Stimulated activated naive CD8-positive, alpha-beta T cell treated with anti-CD3 and anti-CD28 coated beads, Interleukin-15, amount 100 ng/mL, for 72 hours (primary cell): ENCODE measurements around the gene KAT7.

Source experiments
- ATAC-seq: fragments of 150-1000 bp; cut with Tn5 transposase; 2 replicates; pipeline ENCODE4 v1.10.0; 2021; ENCODE audit warnings: mild to moderate bottlenecking, moderate library complexity
- DNase-seq, 2 donors: peaks; one replicate each; pipeline ENCODE4 v3.0.0; 2021 to 2022
- H3K27ac Mint-ChIP-seq, 2 donors: one replicate each; pipeline ENCODE4 v1.8.0; 2022; ENCODE audit warnings: mild to moderate bottlenecking in 2 of 2, mixed read lengths in 2 of 2, moderate library complexity in 2 of 2
- H3K27me3 Mint-ChIP-seq: one replicate; pipeline ENCODE4 v1.8.0; 2022; ENCODE audit warnings: mixed read lengths
- H3K4me1 Mint-ChIP-seq: one replicate; pipeline ENCODE4 v1.8.0; 2022; ENCODE audit warnings: mild to moderate bottlenecking, mixed read lengths
- H3K4me3 Mint-ChIP-seq, 2 donors: one replicate each; pipeline ENCODE4 v1.8.0; 2022; ENCODE audit warnings: mild to moderate bottlenecking in 2 of 2, mixed read lengths in 2 of 2, moderate library complexity in 1 of 2
- H3K9me3 Mint-ChIP-seq, 2 donors: one replicate each; pipeline ENCODE4 v1.8.0; 2022; ENCODE audit warnings: mixed read lengths in 2 of 2

Gene KAT7

DNA sequence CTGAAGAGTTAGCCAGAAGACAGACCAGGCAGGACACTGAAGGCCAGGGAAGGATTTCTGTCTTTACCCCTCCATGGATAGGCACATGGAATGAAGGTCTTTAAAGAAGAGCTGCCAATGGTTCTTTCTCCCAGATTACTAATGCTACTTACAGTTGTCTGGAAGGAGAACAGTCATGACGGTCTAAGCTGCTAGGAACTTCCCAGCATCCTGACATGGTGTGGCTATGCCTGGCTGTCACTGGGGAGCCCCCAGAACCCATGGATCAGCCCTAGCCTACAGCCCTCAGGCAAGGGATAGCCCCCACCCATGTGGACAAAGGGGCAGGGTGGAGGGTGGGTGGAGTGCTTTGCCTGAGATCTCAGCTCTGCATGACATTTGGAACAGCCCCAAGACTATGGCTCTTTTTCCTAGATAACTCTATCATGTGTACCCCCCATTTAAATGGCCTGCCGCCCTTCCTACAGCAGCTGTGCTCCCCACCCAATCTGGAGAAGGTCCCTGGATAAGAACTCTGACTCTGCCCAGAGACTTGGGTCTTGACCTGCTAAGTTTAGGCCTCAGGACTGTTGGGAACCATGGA, 9.2 kb upstream of the KAT7 start:
- Mint-ChIP-seq H3K9me3 (no peaks in the 10 kb centered on the region), H3K4me1 (peaks cover 6% of the 10 kb centered on the region)

DNA sequence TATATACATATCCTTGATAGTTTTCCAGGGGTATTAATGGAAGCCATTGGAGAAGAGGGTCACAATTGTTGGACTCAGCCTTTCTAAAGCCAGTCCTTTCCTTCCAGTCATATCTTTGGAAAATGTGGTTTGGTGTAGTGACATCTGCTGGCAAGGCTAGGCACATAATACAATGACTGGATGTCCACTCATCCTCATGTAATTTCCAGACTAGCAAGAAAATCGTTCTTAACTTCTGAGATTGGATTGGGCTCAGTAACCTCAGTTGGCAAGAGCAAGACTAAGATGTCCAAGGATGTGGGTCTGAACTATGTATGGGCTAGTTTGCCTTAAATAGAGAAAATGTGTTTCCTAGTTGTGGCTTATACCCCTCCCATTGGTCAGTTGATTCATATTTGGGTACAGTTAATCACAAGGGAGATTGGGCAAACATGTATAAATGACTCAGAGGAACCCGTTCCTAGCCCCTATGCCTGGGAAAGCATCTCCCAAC, 8.7 kb upstream of the KAT7 start:
- DNase-seq = peak in 1 of 2 donors; percentile 23
- peaks cover 6% of the 10 kb centered on the region for H3K4me1 Mint-ChIP-seq
- no peak overlapping the region for H3K4me3 Mint-ChIP-seq
- H3K27me3 Mint-ChIP-seq = no peaks in the 10 kb centered on the region
- ATAC-seq = peak; percentile 82
- H3K27ac Mint-ChIP-seq = no peak overlapping the region
- no peaks in the 10 kb centered on the region for H3K9me3 Mint-ChIP-seq

More for the DNA sequence above, 9.2 kb upstream of the KAT7 start:
- DNase-seq (no peak), ATAC-seq (no peak)
- Mint-ChIP-seq H3K27me3 (no peaks in the 10 kb centered on the region), H3K4me3 (no peak overlapping the region), H3K27ac (no peak overlapping the region)

DNA sequence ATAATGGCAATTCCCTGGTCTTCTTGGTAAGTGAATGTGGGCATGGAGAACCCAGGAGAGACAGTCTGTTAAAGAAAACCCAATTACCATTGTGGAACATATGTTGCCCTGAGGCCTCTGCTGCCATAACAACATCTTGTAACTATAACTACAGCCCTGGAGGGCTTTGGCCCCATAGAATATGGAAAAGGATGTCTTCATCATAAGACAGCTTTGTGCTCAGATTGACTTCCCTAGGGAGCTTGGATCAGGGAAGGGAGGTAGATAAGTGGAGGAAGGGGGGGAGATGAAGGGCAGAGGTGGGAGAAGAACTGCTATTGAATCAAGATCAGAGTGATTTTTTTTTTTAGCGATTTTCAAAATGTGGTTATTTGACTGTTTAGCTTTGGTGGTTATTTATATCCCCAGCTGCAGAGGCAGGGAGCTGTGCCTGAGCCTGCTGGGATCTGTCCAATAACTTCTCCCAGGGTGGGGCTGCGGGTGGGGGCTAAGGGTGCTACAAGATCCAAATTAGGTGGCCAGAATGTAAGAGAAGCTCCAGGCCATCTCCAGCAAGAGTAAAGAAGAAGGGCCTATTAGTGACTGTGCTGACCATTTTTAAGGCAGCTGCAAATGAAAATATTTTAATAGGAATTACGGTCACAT, 5.3 kb upstream of the KAT7 start:
- DNase-seq = no peak
- no peak for ATAC-seq
- H3K4me3 Mint-ChIP-seq = no peak overlapping the region
- H3K27ac Mint-ChIP-seq = no peak overlapping the region
- H3K9me3 Mint-ChIP-seq = no peaks in the 10 kb centered on the region
- no peaks in the 10 kb centered on the region for H3K27me3 Mint-ChIP-seq
- H3K4me1 Mint-ChIP-seq = peaks cover 21% of the 10 kb centered on the region

DNA sequence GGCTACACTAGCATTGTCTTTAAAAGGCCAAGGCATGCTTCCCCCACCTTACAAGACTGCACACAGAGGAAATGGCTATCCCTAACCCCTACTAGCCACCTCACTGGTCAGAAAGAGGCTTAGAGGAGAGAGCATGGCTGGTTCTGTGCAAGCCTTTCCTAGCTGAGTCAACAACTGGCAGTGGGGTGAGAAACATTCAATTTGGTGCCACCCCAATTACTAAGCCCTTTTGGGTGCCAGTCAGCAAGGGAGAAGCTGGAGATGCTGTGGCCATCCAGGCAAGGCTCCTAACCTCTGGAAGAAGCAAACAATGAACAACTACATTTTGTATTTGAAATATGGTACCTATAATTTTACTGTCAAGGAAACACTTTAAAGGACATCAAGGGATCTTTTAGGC, 4.7 kb upstream of the KAT7 start:
- no peaks in the 10 kb centered on the region for H3K27me3 Mint-ChIP-seq
- DNase-seq (no peak), ATAC-seq (no peak)
- no peak overlapping the region for H3K4me3 Mint-ChIP-seq
- no peak overlapping the region for H3K27ac Mint-ChIP-seq
- peaks cover 23% of the 10 kb centered on the region for H3K4me1 Mint-ChIP-seq
- no peaks in the 10 kb centered on the region for H3K9me3 Mint-ChIP-seq

DNA sequence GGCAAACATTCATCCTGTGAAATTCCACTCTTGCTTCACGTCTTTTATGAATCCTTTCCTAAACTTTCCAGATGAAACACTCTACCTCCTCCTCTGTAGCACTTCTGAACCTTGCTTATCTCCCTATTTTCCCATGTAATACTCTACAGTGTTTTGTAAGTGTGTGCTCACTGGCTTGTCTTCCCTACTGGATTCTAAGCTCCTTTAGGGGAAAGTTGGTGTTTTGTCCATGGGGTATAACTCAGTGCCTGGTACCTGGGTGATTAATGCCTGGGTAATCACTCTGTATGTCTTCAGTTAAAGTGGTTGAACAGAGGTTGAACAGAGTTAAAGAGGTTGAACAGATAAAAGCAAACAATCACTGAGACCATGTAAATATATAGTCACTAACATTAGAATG, 3.8 kb upstream of the KAT7 start:
- ATAC-seq = no peak
- no peak overlapping the region for H3K27ac Mint-ChIP-seq

DNA sequence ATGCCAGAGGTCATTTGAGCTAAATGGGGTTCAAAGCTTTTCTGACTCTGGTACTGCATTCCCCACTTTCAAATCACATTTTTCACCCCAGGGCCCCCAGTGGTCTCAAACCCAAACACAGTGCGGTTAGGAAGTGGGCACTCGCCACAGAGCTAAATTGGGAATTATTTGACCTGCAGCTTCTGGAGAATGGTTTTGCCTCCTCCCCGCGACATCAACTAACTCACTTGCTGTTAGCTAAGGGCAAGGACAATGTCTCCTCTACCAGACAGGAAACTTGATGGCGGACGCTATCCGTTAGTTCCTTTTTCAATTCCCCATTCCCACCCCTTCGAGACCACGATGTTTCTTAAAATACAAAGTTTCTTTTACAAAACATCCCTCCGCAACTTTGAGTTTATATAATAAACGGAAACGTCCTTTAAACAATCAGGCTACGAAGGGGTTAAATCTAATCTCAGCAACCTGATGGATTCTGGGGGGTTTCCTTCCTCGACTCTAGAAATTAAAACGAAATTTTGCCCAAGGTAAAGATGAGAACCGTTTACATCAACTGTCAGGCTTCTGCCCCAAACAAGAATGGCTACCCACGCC, 500 bp upstream of the KAT7 start:
- no peaks in the 10 kb centered on the region for H3K9me3 Mint-ChIP-seq
- H3K4me3 Mint-ChIP-seq = peak overlapping the region; percentile 80 to 98
- no peak for ATAC-seq
- peak overlapping the region; percentile 100 for H3K27ac Mint-ChIP-seq
- peaks cover 55% of the 10 kb centered on the region for H3K4me1 Mint-ChIP-seq
- peak; percentile 25 to 35 for DNase-seq
- no peaks in the 10 kb centered on the region for H3K27me3 Mint-ChIP-seq

More for the DNA sequence above, 3.8 kb upstream of the KAT7 start:
- Mint-ChIP-seq H3K4me3 (no peak overlapping the region), H3K4me1 (peaks cover 25% of the 10 kb centered on the region), H3K27me3 (no peaks in the 10 kb centered on the region), H3K9me3 (no peaks in the 10 kb centered on the region)
- no peak for DNase-seq

DNA sequence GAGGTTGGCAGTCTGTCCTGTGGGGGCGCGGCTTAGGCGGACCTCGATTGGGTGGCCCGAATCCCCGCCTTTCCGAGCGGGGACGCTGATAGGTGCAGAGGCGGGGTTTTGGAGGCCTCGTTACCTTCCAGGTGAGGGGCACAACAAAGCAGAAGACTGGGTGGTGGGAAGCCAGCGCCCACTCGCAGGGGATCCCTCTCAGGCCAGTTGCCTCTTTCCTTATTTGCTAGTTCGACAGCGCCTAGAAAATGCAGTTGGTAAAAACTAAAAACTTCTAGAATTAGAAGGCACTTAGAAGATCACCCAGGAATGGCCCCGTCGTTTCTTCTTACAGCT, 730 bp downstream of the KAT7 start:
- Mint-ChIP-seq H3K9me3 (no peaks in the 10 kb centered on the region), H3K4me1 (peaks cover 66% of the 10 kb centered on the region)

DNA sequence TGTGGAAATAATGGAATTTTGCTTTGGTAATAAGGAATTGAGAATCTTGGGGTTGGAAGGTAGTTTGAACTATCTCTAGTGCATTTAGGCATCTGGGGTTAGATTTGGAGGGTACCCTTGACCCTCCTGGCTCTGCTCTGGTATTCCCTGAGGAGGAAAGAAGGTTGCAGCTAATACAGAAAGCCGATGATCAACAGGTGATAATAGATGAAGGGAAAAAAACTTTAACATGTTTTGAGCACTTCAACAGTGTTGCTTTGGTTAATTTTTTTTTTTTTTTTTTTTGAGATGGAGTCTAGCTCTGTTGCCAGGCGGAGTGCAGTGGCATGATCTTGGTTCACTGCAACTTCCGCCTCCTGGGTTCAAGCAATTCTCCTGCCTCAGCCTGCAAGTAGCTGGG, 4.8 kb downstream of the KAT7 start:
- H3K27ac Mint-ChIP-seq = peak overlapping the region in 1 of 2 donors; percentile 42
- no peaks in the 10 kb centered on the region for H3K9me3 Mint-ChIP-seq
- DNase-seq = no peak
- H3K4me1 Mint-ChIP-seq = peaks cover 79% of the 10 kb centered on the region
- no peak overlapping the region for H3K4me3 Mint-ChIP-seq
- no peaks in the 10 kb centered on the region for H3K27me3 Mint-ChIP-seq
- ATAC-seq = no peak

More for the DNA sequence above, 730 bp downstream of the KAT7 start:
- Mint-ChIP-seq H3K27me3 (no peaks in the 10 kb centered on the region), H3K4me3 (peak overlapping the region; percentile 80 to 98), H3K27ac (peak overlapping the region in 1 of 2 donors; percentile 100)
- no peak for DNase-seq
- no peak for ATAC-seq

DNA sequence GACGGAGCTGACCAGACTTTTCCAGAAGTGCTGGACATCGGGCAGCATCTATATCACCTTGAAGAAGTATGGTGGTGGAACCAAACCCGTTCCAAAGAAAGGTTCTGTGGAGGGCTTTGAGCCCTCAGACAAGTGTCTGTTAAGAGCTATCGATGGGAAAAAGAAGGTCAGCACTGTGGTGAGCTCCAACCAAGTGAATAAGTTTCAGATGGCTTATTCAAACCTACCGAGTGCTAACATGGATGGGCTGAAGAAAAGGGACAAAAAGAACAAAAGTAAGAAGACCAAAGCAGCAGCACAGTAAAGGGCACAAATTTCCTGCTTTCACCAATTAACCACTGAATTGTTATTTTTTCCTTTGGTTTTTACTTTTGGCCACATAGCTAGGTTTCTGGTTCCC, 6.9 kb downstream of the KAT7 start:
- peak overlapping the region; percentile 49 to 54 for H3K4me3 Mint-ChIP-seq
- ATAC-seq = peak; percentile 88

DNA sequence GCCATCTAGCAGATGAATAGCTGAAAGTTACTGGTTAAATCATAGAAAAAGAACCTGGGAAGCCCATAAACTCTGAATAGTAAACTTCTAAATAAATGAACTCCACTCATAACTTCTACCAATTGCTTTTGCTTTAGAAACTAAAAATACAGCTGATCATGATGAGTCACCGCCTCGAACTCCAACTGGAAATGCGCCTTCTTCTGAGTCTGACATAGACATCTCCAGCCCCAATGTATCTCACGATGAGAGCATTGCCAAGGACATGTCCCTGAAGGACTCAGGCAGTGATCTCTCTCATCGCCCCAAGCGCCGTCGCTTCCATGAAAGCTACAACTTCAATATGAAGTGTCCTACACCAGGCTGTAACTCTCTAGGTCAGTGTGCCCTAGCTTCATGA, 9.7 kb downstream of the KAT7 start:
- Mint-ChIP-seq H3K4me3 (no peak overlapping the region), H3K4me1 (peaks cover 44% of the 10 kb centered on the region), H3K27me3 (no peaks in the 10 kb centered on the region), H3K9me3 (no peaks in the 10 kb centered on the region), H3K27ac (no peak overlapping the region)
- ATAC-seq (no peak), DNase-seq (no peak)

More for the DNA sequence above, 6.9 kb downstream of the KAT7 start:
- Mint-ChIP-seq H3K9me3 (no peaks in the 10 kb centered on the region), H3K27me3 (no peaks in the 10 kb centered on the region), H3K27ac (peak overlapping the region; percentile 16 to 54), H3K4me1 (peaks cover 70% of the 10 kb centered on the region)
- DNase-seq = no peak

DNA sequence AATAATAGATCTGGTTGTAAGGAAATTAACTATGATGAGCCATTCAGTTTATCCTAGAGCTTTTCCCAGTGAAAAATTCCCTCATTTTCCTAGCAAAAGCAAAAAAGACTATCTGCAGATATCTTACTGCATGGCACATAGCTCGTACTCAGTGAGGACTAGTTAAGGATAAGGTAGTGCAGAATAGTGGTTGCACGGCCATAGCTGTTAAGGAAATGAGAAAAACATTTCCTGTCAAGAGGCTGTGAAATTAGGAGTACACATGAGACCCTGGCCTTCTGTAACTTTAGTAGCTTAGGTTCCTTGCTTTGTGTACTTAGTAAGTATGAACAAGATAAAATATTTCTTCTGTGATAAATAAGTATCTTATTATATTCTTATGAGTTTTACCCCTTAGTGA, 10.3 kb downstream of the KAT7 start:
- no peaks in the 10 kb centered on the region for H3K27me3 Mint-ChIP-seq
- peaks cover 39% of the 10 kb centered on the region for H3K4me1 Mint-ChIP-seq
- no peak overlapping the region for H3K4me3 Mint-ChIP-seq
- no peaks in the 10 kb centered on the region for H3K9me3 Mint-ChIP-seq
- ATAC-seq (no peak), DNase-seq (no peak)
- no peak overlapping the region for H3K27ac Mint-ChIP-seq

DNA sequence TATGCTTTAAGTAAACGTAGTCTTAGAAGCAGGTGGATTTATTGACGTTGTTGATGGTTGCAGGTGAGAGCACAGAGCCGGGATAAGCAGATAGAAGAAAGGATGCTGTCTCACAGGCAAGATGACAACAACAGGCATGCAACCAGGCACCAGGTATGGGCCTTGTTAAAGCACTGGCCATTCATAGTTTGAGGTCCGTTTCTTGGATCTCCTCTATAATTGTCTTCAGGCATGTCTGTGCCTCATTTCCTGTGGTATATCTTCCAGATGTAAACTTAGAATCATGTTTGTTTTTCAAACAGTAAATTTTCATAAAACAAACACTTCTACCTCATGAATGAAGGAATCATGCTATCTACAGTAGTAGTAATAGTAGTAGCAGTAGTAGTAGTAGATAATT, 20.6 kb downstream of the KAT7 start:
- ATAC-seq (no peak), DNase-seq (no peak)
- H3K27ac Mint-ChIP-seq = no peak overlapping the region
- H3K4me3 Mint-ChIP-seq = no peak overlapping the region
- H3K27me3 Mint-ChIP-seq = no peaks in the 10 kb centered on the region
- no peaks in the 10 kb centered on the region for H3K9me3 Mint-ChIP-seq
- peaks cover 20% of the 10 kb centered on the region for H3K4me1 Mint-ChIP-seq

DNA sequence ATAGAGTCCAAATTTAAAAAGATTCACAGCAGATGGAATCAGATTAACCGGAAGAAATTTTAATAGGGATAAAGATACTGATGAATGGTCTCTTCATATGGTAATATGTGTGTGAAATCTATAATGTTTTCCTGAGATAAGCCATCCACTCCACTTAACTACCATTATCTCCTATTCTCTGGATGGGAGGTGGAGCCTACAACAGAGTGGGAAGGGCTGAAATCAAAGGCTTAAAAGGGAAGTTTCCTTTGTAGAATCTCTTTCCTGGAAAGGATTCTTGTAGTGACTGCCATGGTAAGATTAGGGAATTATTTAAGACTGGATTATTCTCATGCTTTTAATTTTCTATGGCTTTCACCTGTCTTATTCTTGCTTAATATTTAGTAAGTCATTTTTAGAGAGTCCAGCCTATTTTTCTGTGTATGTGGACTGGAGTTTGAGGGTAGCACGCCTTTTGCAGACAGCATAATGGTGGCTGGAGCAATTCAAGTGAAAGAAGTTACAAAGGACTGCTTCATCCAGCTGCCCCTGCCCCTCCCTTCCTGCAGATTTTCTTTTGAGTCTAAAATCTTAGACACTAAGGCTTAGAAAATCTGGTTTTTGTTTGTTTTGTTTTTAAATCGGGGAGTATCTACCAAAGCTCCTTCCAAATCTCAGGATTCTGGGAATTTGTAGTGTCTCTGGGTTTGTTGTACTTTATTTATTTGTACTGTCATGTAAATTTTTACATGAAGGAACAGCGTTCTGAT, 26.5 kb downstream of the KAT7 start:
- no peak for DNase-seq
- no peak for ATAC-seq

DNA sequence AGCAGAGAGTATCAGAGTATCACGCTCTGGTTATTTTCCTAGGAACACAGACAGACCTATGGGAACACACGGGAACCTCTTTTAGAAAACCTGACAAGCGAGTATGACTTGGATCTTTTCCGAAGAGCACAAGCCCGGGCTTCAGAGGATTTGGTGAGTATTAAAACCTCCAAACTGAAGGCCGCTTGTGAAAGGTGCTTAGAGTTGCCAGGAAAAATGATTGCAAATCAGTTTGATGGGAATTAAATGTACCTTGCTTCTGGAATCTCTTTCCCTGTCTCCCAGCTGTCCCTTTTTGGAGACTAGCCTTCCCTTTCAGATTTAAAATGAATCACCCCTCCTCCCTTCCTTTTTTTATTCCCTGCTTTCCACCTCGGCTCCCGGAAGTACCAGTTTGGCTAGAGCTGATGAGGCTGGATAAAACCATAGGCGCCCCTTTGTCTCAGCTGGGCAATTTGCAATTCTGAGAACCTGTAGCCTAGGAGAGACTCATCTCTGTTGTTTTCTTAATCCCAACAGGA, 27.3 kb downstream of the KAT7 start:
- Mint-ChIP-seq H3K4me1 (peaks cover 59% of the 10 kb centered on the region), H3K4me3 (no peak overlapping the region), H3K9me3 (no peaks in the 10 kb centered on the region), H3K27me3 (no peaks in the 10 kb centered on the region), H3K27ac (peak overlapping the region; percentile 32 to 50)
- DNase-seq (no peak), ATAC-seq (no peak)

More for the DNA sequence above, 26.5 kb downstream of the KAT7 start:
- Mint-ChIP-seq H3K9me3 (no peaks in the 10 kb centered on the region), H3K4me1 (peaks cover 59% of the 10 kb centered on the region), H3K27me3 (no peaks in the 10 kb centered on the region), H3K27ac (peak overlapping the region in 1 of 2 donors; percentile 76), H3K4me3 (no peak overlapping the region)

DNA sequence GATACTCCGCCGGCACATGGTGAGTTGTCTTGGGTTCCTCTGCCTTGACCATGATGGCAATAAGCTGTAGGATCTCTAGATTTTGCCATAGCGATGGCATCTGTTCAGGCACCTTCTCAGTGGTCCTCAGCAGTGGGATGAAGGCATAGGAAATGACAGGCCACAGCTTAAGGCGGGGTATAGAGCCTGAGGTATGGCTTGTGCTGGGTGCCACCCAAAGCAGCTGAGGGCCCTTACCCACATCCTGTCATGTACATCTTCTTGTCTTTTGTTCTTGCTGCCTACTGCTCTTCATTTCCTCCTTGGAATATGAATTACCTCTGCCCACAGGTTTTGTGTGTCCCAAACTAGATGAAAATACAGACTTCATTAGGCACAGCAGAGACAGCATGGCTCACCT, 29.5 kb downstream of the KAT7 start:
- ATAC-seq (peak; percentile 100), DNase-seq (peak; percentile 15 to 46)
- Mint-ChIP-seq H3K27me3 (no peaks in the 10 kb centered on the region), H3K4me3 (peak overlapping the region; percentile 9 to 19), H3K4me1 (peaks cover 64% of the 10 kb centered on the region), H3K27ac (peak overlapping the region; percentile 87 to 92), H3K9me3 (no peaks in the 10 kb centered on the region)
